Parathyroid adenoma (tissue), 2 donors: Measurements from ENCODE around the gene PACS2.

Experiments used
- H2AFZ ChIP-seq: fragments of 300-600 bp; sonication (generic); one replicate; pipeline ENCODE4 v1.7.0; 2017; ENCODE audit warnings: antibody characterized with exemption, mild to moderate bottlenecking
- H3K27ac ChIP-seq: fragments of 300-600 bp; sonication (generic); one replicate; pipeline ENCODE4 v1.7.0; 2017
- H3K27me3 ChIP-seq: fragments of 300-600 bp; sonication (generic); one replicate; pipeline ENCODE4 v1.7.0; 2017; ENCODE audit warnings: low read length; ENCODE audit not compliant: control insufficient read depth, insufficient read depth
- H3K36me3 ChIP-seq: fragments of 300-600 bp; sonication (generic); one replicate; pipeline ENCODE4 v1.7.0; 2017; ENCODE audit warnings: low read length; ENCODE audit not compliant: control insufficient read depth, insufficient read depth
- H3K4me1 ChIP-seq: fragments of 300-600 bp; sonication (generic); one replicate; pipeline ENCODE4 v1.7.0; 2017; ENCODE audit warnings: control low read depth
- H3K4me2 ChIP-seq: fragments of 300-600 bp; sonication (generic); one replicate; pipeline ENCODE4 v1.7.0; 2017; ENCODE audit warnings: low read length
- H3K4me3 ChIP-seq: fragments of 300-600 bp; sonication (generic); one replicate; pipeline ENCODE4 v1.7.0; 2017; ENCODE audit warnings: low read depth, low read length
- H3K79me2 ChIP-seq: fragments of 300-600 bp; sonication (generic); one replicate; pipeline ENCODE4 v1.7.0; 2017; ENCODE audit warnings: control low read depth
- H3K9ac ChIP-seq: fragments of 300-600 bp; sonication (generic); one replicate; pipeline ENCODE4 v1.7.0; 2017; ENCODE audit warnings: mild to moderate bottlenecking
- H3K9me3 ChIP-seq: fragments of 300-600 bp; sonication (generic); one replicate; pipeline ENCODE4 v1.7.0; 2017; ENCODE audit warnings: low read length; ENCODE audit not compliant: control insufficient read depth
- TF ChIP-seq, protein P1 (sequence below): fragments of 300-600 bp; sonication (generic); IDR thresholded peaks from one replicate; pipeline ENCODE4 v1.7.0; 2017; ENCODE audit warnings: antibody characterized with exemption, mild to moderate bottlenecking
- donor health status: primary hyperparathyroidism.

PACS2 gene

DNA sequence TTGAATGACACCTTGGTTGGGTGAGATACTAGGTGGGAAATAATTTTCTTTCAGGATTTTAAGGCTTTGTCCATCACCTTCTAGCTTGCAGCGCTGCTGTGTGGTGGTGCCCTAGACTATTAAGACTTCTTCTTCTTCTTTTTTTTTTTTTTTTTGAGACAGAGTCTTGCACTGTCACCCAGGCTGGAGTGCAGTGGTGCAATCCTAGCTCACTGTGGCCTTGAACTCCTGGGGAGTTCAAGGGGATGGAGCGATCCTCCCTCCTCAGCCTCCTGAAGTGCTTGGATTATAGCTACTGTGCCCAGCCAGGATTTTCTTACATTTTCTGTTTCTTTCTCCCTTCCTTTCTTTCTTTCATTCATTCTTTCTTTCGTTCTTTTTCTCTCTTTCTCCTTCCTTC is 94.8 kb downstream of the PACS2 start:
- Histone ChIP-seq H3K4me2 (no peak overlapping the region), H3K9ac (no peak overlapping the region), H3K4me3 (no peak overlapping the region), H3K9me3 (no peaks in the 10 kb centered on the region), H3K79me2 (no peaks in the 10 kb centered on the region), H3K36me3 (no peaks in the 10 kb centered on the region), H2AFZ (no peak overlapping the region), H3K27me3 (no peaks in the 10 kb centered on the region), H3K4me1 (peaks cover 3% of the 10 kb centered on the region), H3K27ac (no peak overlapping the region)
- TF ChIP-seq, protein P1, sequence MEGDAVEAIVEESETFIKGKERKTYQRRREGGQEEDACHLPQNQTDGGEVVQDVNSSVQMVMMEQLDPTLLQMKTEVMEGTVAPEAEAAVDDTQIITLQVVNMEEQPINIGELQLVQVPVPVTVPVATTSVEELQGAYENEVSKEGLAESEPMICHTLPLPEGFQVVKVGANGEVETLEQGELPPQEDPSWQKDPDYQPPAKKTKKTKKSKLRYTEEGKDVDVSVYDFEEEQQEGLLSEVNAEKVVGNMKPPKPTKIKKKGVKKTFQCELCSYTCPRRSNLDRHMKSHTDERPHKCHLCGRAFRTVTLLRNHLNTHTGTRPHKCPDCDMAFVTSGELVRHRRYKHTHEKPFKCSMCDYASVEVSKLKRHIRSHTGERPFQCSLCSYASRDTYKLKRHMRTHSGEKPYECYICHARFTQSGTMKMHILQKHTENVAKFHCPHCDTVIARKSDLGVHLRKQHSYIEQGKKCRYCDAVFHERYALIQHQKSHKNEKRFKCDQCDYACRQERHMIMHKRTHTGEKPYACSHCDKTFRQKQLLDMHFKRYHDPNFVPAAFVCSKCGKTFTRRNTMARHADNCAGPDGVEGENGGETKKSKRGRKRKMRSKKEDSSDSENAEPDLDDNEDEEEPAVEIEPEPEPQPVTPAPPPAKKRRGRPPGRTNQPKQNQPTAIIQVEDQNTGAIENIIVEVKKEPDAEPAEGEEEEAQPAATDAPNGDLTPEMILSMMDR, result no peak

DNA sequence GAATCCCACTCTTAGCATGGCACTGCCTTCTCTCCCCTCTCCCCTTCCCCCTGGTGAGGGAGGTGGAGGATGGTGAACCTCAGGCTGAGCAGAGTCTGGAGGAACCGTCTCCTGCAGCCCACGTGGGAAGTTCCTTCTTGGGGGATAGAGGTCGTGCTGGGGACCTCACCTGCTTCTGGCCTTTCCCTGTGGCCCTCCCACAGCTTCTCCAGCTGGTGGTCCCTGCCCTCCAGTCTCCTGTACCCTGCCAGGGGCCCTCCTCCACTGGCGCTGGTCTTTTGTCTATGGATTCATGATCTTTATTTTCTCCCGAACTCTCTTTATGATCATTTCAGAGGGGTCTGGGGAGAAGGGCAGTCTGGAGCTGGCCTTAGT is 96.1 kb downstream of the PACS2 start:
- no peak overlapping the region for H3K4me3 ChIP-seq
- H3K4me2 ChIP-seq, result peak overlapping the region; percentile 43
- no peaks in the 10 kb centered on the region for H3K79me2 ChIP-seq
- TF ChIP-seq, protein P1, result no peak
- H3K9me3 ChIP-seq, result no peaks in the 10 kb centered on the region
- H2AFZ ChIP-seq, result peak overlapping the region; percentile 77
- H3K4me1 ChIP-seq, result peaks cover 3% of the 10 kb centered on the region
- H3K9ac ChIP-seq, result no peak overlapping the region
- H3K27me3 ChIP-seq, result no peaks in the 10 kb centered on the region
- no peaks in the 10 kb centered on the region for H3K36me3 ChIP-seq
- no peak overlapping the region for H3K27ac ChIP-seq

DNA sequence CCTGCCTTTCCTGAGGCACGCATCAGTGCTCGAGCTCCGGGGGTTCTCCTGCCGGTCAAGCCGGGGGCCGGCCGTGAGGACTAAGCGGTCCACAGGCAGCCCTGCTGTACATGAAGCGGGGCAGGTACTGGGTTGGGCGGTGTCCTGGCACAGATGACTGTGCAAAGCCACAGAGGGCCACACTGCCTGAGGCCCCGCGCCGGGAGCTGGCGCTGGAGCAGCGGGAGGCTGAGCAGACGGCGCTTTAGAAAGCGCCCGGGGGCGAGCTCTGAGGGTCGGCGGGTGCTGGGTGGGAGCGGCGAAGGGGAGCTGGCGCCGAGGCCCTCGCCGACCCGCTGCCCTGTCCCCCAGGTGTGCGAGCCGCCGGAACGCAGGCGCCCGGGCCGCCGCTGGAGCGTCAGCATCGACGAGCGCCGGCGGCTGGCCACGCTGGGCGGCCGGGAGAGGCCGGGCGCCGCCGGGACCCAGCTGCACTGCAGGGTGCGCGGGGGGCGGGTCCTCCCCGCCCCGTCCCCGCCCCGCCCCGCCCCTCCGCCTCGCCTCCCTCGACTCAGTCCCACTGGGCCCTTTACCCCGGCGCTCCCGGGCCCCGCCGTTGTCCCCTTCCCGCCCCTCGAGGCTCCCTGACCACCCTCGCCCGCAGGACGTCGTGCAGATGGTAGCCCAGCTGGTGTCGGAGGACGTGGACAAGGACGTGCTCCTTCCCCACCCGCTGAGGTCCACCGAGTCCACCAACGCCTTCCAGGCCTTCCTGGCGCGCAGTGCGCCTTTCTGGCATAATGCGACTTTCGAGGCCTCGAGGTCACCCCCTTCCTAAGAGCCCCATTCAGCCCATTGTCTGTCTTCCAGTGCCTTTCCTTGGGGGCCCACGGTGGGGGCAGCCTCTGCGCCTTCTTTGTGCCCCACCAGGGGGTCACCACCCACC is 96.7 kb downstream of the PACS2 start:
- Histone ChIP-seq H3K4me1 (peaks cover 3% of the 10 kb centered on the region), H3K36me3 (no peaks in the 10 kb centered on the region), H3K27ac (no peak overlapping the region), H3K27me3 (no peaks in the 10 kb centered on the region), H3K9ac (no peak overlapping the region), H2AFZ (peak overlapping the region; percentile 77), H3K4me3 (no peak overlapping the region), H3K4me2 (peak overlapping the region; percentile 49), H3K79me2 (no peaks in the 10 kb centered on the region), H3K9me3 (no peaks in the 10 kb centered on the region)
- TF ChIP-seq, protein P1, result no peak

- TF ChIP-seq, protein P1, result no peak
- H3K4me2 ChIP-seq, result peak overlapping the region; percentile 49
- no peak overlapping the region for H3K4me3 ChIP-seq
- no peaks in the 10 kb centered on the region for H3K36me3 ChIP-seq
- H3K9ac ChIP-seq, result no peak overlapping the region
- no peak overlapping the region for H3K27ac ChIP-seq
- no peaks in the 10 kb centered on the region for H3K27me3 ChIP-seq
- no peak overlapping the region for H2AFZ ChIP-seq
- H3K79me2 ChIP-seq, result no peaks in the 10 kb centered on the region
- no peaks in the 10 kb centered on the region for H3K9me3 ChIP-seq
- peaks cover 3% of the 10 kb centered on the region for H3K4me1 ChIP-seq
These were observed 97.6 kb downstream of the PACS2 start for GRCh38 chr14:105411985-105412770.
